NCI-H2029 treated with DMSO at 0.1 percent for 48 hours (cell line): Measurements from ENCODE around the gene PHF5A.
A peak's percentile ranks its signal among the peaks of the same experiment; 100 is the strongest.
"Not testable (repeated sequence)": the region's sequence is repeated elsewhere in the genome, so short reads cannot be mapped to it uniquely, and the experiment has no call there.

Experiments
- DNase-seq: peaks from one replicate; lab custom pipeline; 2025; lab: John Stamatoyannopoulos, UW

PHF5A gene

GRCh38 chr22:41488076-41488475 lies 19.6 kb upstream of the PHF5A start:
- DNase-seq = no peak

- no peak for DNase-seq
Observed at GRCh38 chr22:41487037-41487935, 18.8 kb upstream of the PHF5A start.

GRCh38 chr22:41485033-41485432 lies 16.5 kb upstream of the PHF5A start:
- no peak for DNase-seq

- DNase-seq = no peak
Observed at GRCh38 chr22:41482319-41482935, 13.9 kb upstream of the PHF5A start.

GRCh38 chr22:41481925-41482318 lies 13.4 kb upstream of the PHF5A start:
- DNase-seq = no peak

- DNase-seq = no peak
Observed at GRCh38 chr22:41481131-41481830, 12.8 kb upstream of the PHF5A start.

GRCh38 chr22:41480397-41480735 lies 11.9 kb upstream of the PHF5A start:
- DNase-seq = no peak

- no peak for DNase-seq
Observed at GRCh38 chr22:41479671-41480396, 11.3 kb upstream of the PHF5A start.

GRCh38 chr22:41478891-41479521 lies 10.5 kb upstream of the PHF5A start:
- no peak for DNase-seq

GRCh38 chr22:41478473-41478872 lies 10.0 kb upstream of the PHF5A start:
- DNase-seq = no peak

- DNase-seq = no peak
Observed at GRCh38 chr22:41474872-41475451, 6.5 kb upstream of the PHF5A start.

GRCh38 chr22:41471568-41471967 lies 3.1 kb upstream of the PHF5A start:
- DNase-seq = no peak

GRCh38 chr22:41470886-41471285 lies 2.4 kb upstream of the PHF5A start:
- no peak for DNase-seq

- DNase-seq = no peak
Observed at GRCh38 chr22:41469218-41469851, 843 bp upstream of the PHF5A start.

GRCh38 chr22:41461901-41462300 lies 6.6 kb downstream of the PHF5A start:
- DNase-seq = no peak

- DNase-seq = not testable (repeated sequence)
Observed at GRCh38 chr22:41460071-41460470, 8.4 kb downstream of the PHF5A start.

GRCh38 chr22:41459431-41459830 lies 9.1 kb downstream of the PHF5A start:
- DNase-seq = no peak

GRCh38 chr22:41458161-41458728 lies 10.2 kb downstream of the PHF5A start:
- no peak for DNase-seq

GRCh38 chr22:41448189-41448808 lies 20.2 kb downstream of the PHF5A start:
- peak; percentile 91 for DNase-seq
